Stimulated activated CD4-positive, alpha-beta T cell treated with anti-CD3 and anti-CD28 coated beads, Interleukin-4, amount 100 ng/mL, for 1 hour (primary cell): ENCODE results near the gene TAF9B.
"Not testable (repeated sequence)": the region's sequence is repeated elsewhere in the genome, so short reads cannot be mapped to it uniquely, and the experiment has no call there.

Experiments
- DNase-seq: peaks from one replicate; pipeline ENCODE4 v3.0.0-alpha.2; 2020

TAF9B gene

GRCh38 chrX:78139160-78140123, at the start of gene TAF9B:
TAF9B (minus strand) TSS chrX:78139650; CDS start chrX:78139611, 39 bp downstream.
- peak; percentile 78 for DNase-seq

- no peak for DNase-seq
Measured at GRCh38 chrX:78182881-78183280, 43.4 kb upstream of the TAF9B start.

- DNase-seq = no peak
Measured at GRCh38 chrX:78181307-78181706, 41.9 kb upstream of the TAF9B start.

GRCh38 chrX:78168065-78168464, 28.6 kb upstream of the TAF9B start:
- DNase-seq = no peak

- DNase-seq = no peak
Measured at GRCh38 chrX:78165425-78165824, 26.0 kb upstream of the TAF9B start.

- not testable (repeated sequence) for DNase-seq
Measured at GRCh38 chrX:78163175-78163574, 23.7 kb upstream of the TAF9B start.

GRCh38 chrX:78160711-78161110, 21.3 kb upstream of the TAF9B start:
- not testable (repeated sequence) for DNase-seq

- DNase-seq = not testable (repeated sequence)
Measured at GRCh38 chrX:78157846-78158245, 18.4 kb upstream of the TAF9B start.

GRCh38 chrX:78157373-78157772, 17.9 kb upstream of the TAF9B start:
- not testable (repeated sequence) for DNase-seq

- DNase-seq = not testable (repeated sequence)
Measured at GRCh38 chrX:78147002-78147540, 7.6 kb upstream of the TAF9B start.

- DNase-seq = no peak
Measured at GRCh38 chrX:78140206-78140605, 756 bp upstream of the TAF9B start.

- DNase-seq = no peak
Measured at GRCh38 chrX:78133238-78133960, 6.1 kb downstream of the TAF9B start.

- no peak for DNase-seq
Measured at GRCh38 chrX:78131117-78131516, 8.3 kb downstream of the TAF9B start.

GRCh38 chrX:78130396-78130795, 9.1 kb downstream of the TAF9B start:
- no peak for DNase-seq

GRCh38 chrX:78129714-78130113, 9.7 kb downstream of the TAF9B start:
- DNase-seq = no peak

- DNase-seq = not testable (repeated sequence)
Measured at GRCh38 chrX:78125781-78126180, 13.7 kb downstream of the TAF9B start.

- DNase-seq = no peak
Measured at GRCh38 chrX:78125148-78125547, 14.3 kb downstream of the TAF9B start.

GRCh38 chrX:78124307-78124706, 15.1 kb downstream of the TAF9B start:
- DNase-seq = no peak

GRCh38 chrX:78123190-78123589, 16.3 kb downstream of the TAF9B start:
- peak; percentile 30 for DNase-seq

GRCh38 chrX:78119521-78120227, 19.8 kb downstream of the TAF9B start:
- no peak for DNase-seq

GRCh38 chrX:78118628-78119027, 20.8 kb downstream of the TAF9B start:
- no peak for DNase-seq

GRCh38 chrX:78116766-78117165, 22.7 kb downstream of the TAF9B start:
- DNase-seq = no peak

GRCh38 chrX:78116365-78116764, 23.1 kb downstream of the TAF9B start:
- no peak for DNase-seq
